HG03039 (cell line): ENCODE results near the gene SSBP4.
A peak's percentile ranks its signal among the peaks of the same experiment; 100 is the strongest.

ENCODE experiments used
- ATAC-seq: cut with Tn5 transposase; IDR thresholded peaks from one replicate; pipeline ENCODE4 v1.9.1; 2021; ENCODE audit warnings: mild to moderate bottlenecking, moderate library complexity; ENCODE audit not compliant: unreplicated experiment

The SSBP4 gene

DNA sequence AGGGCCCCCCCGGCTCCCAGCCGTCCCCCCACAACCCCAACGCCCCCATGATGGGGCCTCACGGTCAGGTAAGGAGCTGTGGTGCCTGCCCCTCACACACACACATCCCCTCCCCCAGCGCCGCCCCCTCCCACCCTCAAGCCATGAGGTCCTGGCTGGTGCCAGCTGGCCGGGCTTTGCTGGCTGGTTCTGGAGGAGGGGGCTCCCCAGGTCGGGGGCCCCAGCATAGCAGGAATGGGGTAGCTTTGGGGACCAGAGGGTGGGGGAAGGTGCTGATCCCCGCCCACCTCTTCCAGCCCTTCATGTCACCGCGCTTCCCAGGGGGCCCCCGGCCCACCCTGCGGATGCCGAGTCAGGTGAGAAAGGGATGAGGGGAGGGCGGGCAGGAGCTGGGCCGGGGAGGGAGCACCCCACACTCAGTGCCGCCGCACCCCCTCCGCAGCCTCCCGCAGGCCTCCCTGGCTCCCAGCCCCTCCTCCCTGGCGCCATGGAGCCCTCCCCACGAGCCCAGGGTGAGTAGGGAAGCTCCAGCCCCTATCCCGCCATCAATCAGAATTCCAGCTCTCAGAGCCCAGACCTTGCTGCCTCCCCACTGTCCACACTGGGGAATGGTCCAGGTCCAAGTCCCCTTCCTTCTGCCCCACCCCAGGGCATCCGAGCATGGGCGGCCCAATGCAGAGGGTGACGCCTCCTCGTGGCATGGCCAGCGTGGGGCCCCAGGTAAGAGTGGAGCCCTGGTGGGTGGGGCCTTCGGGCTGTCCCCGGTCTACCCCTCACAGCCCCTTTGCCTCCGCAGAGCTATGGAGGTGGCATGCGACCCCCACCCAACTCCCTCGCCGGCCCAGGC is 12.4 kb downstream of the SSBP4 start:
- no peak for ATAC-seq

DNA sequence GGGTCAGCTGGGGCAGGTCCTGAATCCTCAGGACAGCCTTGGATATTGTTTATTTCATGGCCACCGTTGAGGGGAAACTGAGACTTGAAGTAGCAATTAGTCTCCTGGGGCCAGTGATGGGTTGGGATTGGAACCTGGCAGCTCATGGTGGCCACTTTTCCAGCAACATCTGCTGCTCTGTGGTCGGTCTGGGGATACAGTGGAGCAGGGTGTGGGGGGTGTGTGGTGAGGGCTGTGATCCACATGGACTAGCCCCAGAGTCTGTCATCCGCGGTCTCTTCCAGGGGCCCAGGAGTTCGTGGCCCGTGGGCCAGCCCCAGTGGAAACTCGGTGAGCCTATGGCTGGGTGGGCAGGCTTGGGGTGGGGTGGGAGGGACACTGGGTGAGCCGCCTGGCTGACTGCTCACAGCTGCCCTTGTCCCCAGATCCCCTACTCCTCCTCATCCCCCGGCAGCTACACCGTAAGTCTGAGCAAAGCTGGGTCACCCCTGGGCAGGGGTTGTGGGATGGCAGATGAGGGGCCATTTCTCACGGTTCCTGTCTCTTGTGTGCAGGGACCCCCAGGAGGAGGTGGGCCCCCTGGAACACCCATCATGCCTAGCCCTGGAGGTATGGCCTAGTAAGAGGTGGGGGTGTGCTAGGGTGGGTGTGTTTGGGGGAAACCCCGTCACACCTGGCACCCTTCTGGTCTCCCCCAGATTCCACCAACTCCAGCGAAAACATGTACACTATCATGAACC is 13.2 kb downstream of the SSBP4 start:
- no peak for ATAC-seq

DNA sequence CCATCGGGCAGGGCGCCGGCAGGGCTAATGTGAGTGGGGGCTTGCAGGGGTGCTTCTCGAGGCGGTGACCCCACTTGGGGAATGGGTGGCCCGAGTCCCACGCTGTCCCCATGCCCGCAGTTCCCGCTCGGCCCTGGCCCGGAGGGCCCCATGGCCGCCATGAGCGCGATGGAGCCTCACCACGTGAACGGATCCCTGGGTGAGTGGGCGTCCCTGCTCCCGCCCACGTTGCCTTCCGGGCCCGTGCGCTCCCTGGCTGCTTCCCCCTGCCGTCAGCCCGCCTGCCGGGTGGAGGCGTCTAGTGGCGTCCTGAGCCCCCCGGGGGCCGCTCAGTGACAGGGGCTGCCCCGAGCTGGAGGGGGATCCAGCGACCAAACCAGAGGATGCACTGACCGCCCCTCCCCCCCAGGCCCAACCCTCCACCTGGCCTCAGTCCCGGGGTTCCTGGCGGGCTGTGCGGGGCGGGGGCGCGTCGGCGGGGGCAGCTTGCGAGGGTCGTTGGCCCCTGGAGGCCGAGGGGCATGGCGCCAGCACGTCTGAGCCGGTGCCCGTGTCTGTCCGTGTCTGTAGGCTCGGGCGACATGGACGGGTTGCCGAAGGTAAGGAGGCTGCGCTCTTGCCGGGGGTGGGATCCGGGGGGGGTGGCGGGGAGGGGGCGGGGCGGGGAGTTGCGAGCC is 14.0 kb downstream of the SSBP4 start:
- no peak for ATAC-seq

DNA sequence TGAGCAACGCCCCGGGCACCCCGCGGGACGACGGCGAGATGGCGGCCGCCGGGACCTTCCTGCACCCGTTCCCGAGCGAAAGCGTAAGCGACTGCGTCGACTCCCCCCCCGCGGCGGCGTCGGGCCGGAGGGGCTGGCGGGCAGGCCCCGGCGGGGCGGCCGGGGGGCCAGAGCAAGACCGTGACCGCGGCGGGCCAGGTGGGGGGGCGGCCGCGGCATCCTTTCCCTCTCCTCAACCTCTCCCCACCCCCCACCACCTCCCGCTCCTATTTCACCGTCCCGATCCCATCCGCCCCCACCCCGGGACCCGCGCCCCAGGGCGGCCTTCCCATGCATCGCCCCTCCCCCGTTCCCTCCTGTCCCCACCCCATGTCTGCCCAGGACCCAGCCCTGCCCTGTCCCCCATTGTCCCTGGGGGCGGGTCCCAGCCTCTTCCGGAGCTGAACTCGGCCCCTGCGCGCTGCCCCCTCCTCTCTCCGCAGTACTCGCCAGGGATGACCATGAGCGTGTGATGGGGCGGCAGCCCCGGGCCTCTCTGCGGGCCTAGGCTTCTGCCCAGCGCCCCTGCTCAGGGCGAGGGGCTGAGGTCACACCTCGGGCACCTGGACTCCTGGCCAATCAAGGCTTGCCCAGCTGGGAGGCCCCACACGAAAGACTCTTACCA is 14.7 kb downstream of the SSBP4 start:
- ATAC-seq: no peak

DNA sequence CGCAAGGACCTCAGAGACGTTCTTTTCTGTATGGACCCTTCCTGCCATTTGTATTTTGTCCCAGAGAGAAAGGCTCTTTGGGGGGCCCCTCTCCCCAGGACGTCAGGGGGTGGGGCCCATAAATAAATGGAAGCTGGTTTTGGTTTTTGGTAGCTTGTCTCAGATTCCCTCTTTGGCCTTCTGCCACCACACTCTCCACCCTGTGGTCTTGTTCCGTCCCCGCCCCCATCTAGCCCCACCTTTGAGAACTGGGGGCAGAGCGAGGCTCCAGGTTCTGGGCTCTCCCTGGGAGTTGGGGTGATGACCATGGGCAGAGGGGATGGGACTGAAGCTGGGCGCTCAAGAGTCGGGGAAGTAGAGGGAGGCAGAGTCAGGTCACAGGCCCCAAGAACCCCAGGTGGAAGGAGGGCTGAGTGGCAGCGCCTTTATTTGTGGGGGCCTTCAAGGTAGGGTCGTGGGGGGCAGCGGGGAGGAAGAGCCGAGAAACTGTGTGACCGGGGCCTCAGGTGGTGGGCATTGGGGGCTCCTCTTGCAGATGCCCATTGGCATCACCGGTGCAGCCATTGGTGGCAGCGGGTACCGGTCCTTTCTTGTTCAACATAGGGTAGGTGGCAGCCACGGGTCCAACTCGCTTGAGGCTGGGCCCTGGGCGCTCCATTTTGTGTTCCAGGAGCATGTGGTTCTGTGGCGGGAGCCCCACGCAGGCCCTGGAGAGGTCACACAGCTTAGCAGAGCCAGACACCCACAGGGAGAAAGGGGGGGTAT is 15.4 kb downstream of the SSBP4 start:
- no peak for ATAC-seq

DNA sequence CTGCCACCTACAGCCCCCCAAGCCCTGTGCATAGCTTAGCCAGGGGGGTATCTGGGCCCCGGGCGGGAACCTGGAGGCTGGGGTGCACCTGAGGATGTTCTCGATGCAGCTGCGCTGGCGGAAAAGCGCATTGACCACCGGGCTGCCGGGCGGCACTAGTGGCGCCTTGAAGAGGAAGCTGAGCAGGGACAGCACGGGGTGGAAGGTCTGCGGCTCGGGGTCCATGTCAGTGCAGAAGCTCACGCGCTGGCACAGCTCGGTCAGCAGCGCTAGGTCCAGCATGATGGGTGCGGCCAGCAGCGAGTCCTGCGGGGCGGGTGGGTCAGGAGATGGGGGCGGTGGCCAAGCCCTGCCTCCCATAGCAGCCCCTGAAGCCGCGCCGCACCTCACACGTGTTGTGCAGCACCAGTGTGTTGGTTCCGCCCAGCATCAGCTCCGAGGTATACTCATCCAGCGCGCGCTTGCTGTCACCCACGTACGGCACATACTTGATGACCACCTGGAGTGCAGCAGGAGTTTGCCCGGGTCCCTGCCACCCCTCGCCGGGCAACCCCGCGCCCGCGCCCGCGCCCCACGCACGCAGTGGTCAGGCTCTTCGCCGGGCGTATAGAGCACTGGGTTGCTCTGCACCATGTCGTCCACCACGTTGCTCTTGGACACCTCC is 16.1 kb downstream of the SSBP4 start:
- no peak for ATAC-seq

DNA sequence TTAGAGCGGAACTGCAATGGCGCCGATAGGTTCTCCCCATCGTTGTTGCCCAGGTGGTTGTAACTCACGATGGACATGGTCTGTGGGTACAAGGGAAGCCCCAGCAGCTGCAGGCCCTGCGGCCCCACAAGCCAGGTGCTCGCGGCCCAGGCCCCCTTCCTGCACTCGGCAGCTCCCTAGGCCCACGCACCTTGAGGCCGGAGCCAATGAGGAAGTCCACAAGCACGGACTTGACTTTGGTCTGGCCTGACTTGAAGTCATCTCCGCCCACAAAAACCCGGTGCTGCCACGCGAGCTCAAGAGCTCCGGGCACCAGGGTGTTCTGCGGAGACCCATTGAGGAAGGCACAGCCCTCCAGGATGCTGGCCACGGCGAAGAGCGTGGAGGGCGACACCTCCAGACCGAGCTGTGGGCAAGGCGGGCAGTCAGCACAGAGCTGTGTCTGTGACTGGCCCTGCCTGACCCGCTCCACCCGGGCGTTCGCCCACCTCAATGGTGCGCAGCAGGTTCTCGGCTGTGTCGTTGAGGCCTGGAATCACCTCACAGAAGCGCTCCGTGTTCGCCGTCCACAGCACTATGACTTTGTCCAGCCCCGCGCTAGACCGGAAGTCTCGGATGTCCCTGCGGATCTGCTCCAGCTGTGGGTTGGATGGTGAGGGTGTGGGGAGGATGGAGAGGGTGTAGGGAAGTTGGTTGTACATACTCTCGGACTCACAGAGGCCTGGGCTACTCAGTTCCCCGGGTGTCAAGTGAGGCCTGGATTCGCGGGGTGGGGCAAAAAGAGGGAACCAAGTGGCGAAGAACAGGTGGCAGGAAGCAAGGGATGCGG is 16.9 kb downstream of the SSBP4 start:
- no peak for ATAC-seq

DNA sequence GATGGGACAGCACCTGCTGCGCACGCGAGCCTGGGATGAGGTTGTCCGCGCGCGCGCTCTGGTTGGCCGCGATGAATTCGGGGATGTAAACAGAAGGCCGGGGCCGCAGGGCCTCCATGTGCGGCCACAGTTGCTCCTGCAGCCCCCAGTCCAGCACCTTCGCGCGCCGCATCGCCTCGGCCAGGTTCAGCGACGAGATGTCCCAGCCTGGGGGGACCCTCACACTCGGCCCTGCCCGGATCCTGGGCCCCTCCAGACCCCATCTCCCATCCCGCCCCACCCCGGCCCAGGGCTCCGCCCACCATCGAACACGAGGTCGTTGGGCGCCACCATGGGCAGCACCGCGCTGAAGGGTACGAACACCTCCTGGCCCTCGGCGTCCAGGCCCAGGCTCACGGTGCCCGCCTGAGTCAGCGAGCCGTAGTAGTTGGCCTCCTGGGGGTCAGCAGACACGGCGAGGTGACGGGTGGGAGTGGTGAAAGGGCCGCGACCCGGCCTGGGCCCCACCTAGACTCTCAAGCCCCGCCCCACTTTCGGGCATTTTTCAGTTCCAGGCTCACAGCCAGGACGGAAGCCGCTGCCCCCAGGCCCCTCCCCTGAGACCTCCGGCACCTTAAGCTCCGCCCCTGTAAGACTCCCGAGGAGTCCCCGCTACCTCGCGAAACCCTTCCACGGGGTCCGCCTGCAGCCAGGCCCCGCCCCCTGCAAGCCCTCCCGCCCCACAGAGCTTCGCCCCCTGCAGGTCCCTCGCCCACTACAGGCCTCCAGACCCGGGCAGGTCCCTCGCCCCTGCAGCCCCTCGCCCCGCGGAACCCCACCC is 17.7 kb downstream of the SSBP4 start:
- peak; percentile 40 for ATAC-seq

DNA sequence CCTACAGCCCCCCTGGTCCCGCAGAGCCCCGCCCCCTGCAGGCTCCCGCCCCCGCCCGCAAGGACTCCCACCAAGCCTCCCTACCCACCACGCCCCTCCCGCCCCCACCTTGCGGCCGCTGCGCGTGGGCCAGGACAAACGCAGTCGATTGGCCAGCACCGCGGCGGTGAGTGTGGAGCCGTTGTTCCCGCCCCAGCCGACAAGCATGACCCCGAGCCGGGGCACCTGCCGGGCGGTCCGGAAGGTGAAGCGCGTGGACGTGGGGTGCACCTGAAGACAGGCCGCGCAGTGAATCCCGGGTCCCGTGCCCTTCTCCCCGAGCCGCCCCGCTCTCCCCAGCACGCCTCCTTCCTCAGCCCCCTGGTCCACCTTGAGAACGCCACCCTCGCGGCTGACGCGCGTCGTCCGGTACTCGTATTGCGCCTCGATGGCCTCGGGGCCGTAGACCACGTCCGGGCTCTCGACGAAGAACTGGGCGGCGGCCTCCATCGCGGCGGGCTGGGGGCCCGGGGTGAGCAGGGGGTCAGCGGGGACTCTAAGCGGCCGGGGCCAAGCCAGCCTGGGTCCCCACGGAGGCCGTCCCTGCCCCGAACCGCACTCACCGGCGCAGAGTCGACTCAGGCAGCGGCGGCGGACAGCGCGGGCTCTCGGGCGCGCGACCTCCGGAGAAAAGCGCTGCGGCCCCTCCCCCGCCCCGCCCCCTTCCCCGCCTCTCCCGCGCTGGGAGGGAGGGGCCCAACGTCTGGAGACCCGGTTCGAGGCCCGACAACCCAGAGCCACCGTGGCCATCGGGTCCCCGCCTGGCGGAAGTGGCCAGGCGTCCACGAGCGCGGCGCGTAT is 18.5 kb downstream of the SSBP4 start, which contains the start of gene ISYNA1:
Gene ISYNA1 (minus strand): TSS at position 643 of the 840 bp plus-strand sequence. CDS start 154 bp downstream, at position 489.
- ATAC-seq: no peak

DNA sequence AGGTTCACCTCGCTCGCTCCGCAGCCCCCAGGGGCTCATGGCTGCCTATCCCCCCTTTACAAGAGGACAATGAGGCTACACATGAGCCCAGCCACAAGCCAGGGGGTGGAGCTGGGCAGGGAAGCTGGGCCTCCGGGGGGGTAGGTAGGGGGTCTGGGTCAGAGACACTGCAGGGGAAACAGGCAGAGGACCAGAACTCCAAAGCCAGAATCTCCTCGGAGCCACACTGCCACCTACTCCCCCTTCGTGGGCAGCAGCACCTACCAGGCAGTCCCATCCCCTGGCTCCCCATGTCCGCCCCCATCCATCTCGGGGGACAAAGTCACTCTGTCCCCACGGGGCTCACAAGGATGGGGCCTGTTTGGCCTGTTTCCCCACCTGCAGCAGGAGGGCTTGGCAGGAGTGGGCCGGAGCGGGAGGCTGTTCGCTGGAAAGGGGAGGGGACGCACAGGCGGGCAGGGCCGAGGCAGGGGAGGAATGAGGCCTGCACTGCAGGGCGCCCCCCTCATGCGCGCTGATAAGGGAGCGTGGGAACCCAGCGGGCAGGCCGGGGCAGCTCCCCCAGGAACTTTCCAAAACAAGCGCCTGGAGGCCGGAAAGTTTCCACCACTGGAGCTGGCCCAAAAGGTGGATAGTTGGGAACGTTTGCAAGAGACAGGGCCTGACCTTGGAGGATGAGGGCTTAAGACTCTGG is 19.3 kb downstream of the SSBP4 start:
- ATAC-seq: no peak

DNA sequence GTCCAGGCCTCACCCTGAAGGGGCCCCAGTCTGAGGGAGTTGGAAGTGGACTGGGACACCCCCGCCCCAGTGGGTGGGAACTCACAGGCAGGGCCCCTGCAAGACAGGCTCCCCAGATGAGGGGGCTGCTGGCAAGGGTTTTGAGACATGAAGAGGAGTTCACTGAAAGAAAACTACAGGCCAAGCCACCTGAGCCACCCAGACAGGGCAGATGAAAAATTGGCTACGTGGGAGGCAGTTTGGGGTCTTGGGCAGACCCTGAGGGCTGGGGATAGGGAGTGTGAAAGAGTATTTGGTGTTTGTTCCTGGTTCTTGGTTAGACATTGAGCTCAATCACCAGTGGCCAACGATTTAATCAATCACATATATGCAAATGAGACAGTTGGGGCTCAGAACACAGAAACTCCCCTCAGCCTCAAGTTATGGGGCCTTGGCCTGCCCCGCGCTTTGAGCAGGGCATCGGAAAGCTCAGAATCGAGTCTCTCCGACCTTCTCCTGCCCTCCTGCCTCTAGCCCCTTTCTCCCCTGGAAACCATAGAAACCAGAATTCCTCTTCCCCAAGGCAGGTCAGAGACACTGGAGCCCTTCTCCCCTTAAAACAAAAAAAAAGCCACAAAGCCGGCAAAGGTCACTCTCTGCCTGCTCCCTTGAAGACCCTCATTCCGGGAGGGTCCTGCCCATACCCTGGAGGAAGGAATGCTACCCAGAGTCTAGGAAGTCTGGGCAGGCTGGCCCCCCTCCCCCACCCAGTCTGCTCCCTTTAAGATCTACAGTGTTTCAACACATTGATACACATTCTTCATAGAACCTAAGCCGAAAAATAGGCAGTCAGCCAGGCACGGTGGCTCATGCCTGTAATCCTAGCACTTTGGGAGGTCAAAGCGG is 20.1 kb downstream of the SSBP4 start:
- no peak for ATAC-seq

DNA sequence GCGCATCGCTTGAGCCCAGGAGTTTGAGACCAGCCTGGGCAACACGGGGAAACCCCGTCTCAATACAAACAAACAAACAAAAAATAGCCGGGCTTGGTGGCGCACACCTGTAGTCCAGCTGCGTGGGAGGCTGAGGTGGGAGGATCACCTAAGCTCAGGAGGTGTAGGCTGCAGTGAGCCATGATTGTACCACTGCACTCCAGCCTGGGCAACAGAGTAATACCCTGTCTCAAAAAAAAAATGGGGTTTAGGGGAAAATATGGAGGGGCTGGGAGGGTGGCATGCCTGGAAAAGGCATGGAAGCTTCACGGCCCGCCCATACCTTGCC is 20.7 kb downstream of the SSBP4 start:
- no peak for ATAC-seq

DNA sequence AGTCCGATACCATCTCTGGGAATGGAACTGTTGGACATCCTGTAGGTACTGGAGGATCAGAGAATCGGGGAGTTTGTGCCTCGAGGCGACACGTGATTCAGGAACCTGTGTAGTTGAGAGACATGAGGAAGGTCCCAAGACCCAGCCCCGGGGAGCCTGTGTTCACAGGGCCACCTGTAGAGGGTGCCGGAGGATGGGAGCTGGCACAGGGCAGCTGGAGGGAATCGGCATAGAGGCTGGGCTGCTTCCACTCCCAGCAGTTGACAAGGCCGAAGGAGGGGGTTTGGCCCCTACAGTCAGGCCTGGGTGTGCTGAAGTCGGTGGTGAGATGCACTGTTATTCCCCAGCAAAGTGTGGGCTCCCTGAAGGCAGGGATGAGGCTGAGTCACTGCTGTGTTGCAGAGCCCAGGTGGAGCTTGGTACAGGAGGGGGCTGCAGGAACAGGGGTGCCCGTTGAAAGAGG is 21.2 kb downstream of the SSBP4 start:
- no peak for ATAC-seq

DNA sequence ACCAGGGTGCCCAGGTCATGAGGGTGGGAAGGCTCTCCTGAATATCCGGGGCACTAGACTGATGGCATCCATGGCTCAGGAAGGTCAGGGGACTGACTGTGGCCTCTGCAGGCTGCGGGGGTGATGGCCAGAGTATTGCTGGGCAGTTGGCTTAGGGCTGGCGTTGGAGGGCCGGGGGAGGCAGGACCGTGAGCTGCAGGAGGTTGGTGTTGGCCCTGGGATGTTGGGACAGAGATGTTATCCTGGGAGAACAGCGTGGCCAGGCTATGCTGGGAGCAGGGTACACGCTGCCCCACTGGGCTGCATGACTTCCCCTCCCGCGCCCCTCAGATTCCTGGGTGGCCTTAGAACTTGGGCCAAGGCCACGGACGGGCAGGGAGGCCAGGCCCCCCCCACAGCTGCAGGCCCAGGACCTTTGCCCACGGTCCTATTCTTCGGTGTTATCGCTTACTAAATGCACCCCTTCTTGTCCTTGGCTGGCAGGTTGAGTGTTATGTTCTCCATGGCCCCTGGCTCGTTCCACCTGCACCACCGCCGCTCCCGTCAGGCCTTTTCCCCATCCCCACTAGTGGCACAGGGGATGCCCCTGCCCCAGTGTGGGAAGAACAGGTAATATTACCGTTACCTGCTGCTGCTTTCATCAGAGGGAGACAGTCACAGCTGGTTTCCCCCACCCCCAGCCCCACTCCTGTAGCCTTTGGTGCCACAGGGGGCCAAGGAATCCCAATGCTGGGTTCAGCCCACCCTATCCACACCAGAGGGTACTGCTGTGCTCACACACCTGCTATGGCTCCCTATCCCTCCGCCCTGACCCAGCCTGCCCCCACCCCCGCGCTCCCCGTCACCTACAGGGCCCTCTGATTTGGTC is 22.0 kb downstream of the SSBP4 start:
- ATAC-seq: no peak
